SH-SY5Y (cell line): ENCODE data around the gene JMJD4.

ENCODE experiments used
- GATA2 ChIP-seq: IDR thresholded peaks from 2 replicates; pipeline ENCODE4 v1.6.1; 2011; ENCODE audit warnings: mild to moderate bottlenecking, low read depth, low read length
- GATA3 ChIP-seq: IDR thresholded peaks from 2 replicates; pipeline ENCODE4 v1.6.1; 2011; ENCODE audit warnings: low read depth, mild to moderate bottlenecking, low read length, moderate library complexity

GRCh38 chr1:227778401-227778947 is 43.4 kb upstream of the JMJD4 start:
- TF ChIP-seq GATA3 = no peak
- TF ChIP-seq GATA2 = no peak
